Measurements from ENCODE around the gene GPR146. TPM values are rescaled to one million over a fixed set of nuclear protein-coding genes. Genes with fewer than 3 reads are reported as not detected.
"Not testable (repeated sequence)": the region's sequence is repeated elsewhere in the genome, so short reads cannot be mapped to it uniquely, and the experiment has no call there.

GPR146 gene
- total and polyA plus RNA-seq, 2 donors = 3.1 to 43.9 TPM

- DNase-seq (ENCODE audit: extremely low spot score) = no peak
- WGBS = 93% methylated on average over 31 of the region's 31 CpGs
- Histone ChIP-seq H3K36me3 (ENCODE audit: insufficient read depth) (no peaks in the 10 kb centered on the region), H3K4me3 (ENCODE audit: low read depth, low read length) (no peak overlapping the region), H3K4me1 (ENCODE audit: insufficient read depth) (no peaks in the 10 kb centered on the region), H3K27ac (ENCODE audit: low read depth) (no peak overlapping the region)
Measured at GRCh38 chr7:1025743-1026581, 18.4 kb upstream of the GPR146 start.

- Histone ChIP-seq H3K4me3 (ENCODE audit: low read depth, low read length) (no peak overlapping the region), H3K36me3 (ENCODE audit: insufficient read depth) (no peaks in the 10 kb centered on the region), H3K27ac (ENCODE audit: low read depth) (no peak overlapping the region), H3K4me1 (ENCODE audit: insufficient read depth) (no peaks in the 10 kb centered on the region)
- 90% methylated on average over 20 of the region's 20 CpGs for WGBS
- no peak for DNase-seq (ENCODE audit: extremely low spot score)
Measured at GRCh38 chr7:1026721-1027161, 17.6 kb upstream of the GPR146 start.

- H3K4me3 ChIP-seq (ENCODE audit: low read depth, low read length) = peak overlapping the region; percentile 65
- no peaks in the 10 kb centered on the region for H3K36me3 ChIP-seq (ENCODE audit: insufficient read depth)
- no peaks in the 10 kb centered on the region for H3K4me1 ChIP-seq (ENCODE audit: insufficient read depth)
- H3K27ac ChIP-seq (ENCODE audit: low read depth) = peak overlapping the region; percentile 82
- 13% methylated on average over 69 of the region's 69 CpGs for WGBS
- DNase-seq (ENCODE audit: extremely low spot score) = no peak
Measured at GRCh38 chr7:1027242-1028043, 16.9 kb upstream of the GPR146 start.

- peak; percentile 69 for DNase-seq (ENCODE audit: extremely low spot score)
- 0% methylated on average over 77 of the region's 77 CpGs for whole genome bisulfite sequencing
- peak overlapping the region; percentile 82 for H3K27ac ChIP-seq (ENCODE audit: low read depth)
- H3K4me1 ChIP-seq (ENCODE audit: insufficient read depth) = no peaks in the 10 kb centered on the region
- no peaks in the 10 kb centered on the region for H3K36me3 ChIP-seq (ENCODE audit: insufficient read depth)
- peak overlapping the region; percentile 65 for H3K4me3 ChIP-seq (ENCODE audit: low read depth, low read length)
Measured at GRCh38 chr7:1028044-1028770, 16.1 kb upstream of the GPR146 start.

- peak overlapping the region; percentile 80 for H3K27ac ChIP-seq (ENCODE audit: low read depth)
- no peaks in the 10 kb centered on the region for H3K36me3 ChIP-seq (ENCODE audit: insufficient read depth)
- 52% methylated on average over 18 of the region's 18 CpGs for WGBS
- DNase-seq (ENCODE audit: extremely low spot score) = peak; percentile 80
- H3K4me1 ChIP-seq (ENCODE audit: insufficient read depth) = no peaks in the 10 kb centered on the region
- H3K4me3 ChIP-seq (ENCODE audit: low read depth, low read length) = peak overlapping the region; percentile 65
Measured at GRCh38 chr7:1028775-1029636, 15.3 kb upstream of the GPR146 start.

- Histone ChIP-seq H3K4me1 (ENCODE audit: insufficient read depth) (no peaks in the 10 kb centered on the region), H3K4me3 (ENCODE audit: low read depth, low read length) (no peak overlapping the region), H3K36me3 (ENCODE audit: insufficient read depth) (no peaks in the 10 kb centered on the region), H3K27ac (ENCODE audit: low read depth) (no peak overlapping the region)
- no peak for DNase-seq (ENCODE audit: extremely low spot score)
- 92% methylated on average over 33 of the region's 33 CpGs for WGBS
Measured at GRCh38 chr7:1029637-1030443, 14.5 kb upstream of the GPR146 start.

GRCh38 chr7:1030444-1031070, 13.8 kb upstream of the GPR146 start:
- no peak overlapping the region for H3K27ac ChIP-seq (ENCODE audit: low read depth)
- no peak overlapping the region for H3K4me3 ChIP-seq (ENCODE audit: low read depth, low read length)
- DNase-seq (ENCODE audit: extremely low spot score) = no peak
- WGBS = 87% methylated on average over 12 of the region's 12 CpGs
- no peaks in the 10 kb centered on the region for H3K36me3 ChIP-seq (ENCODE audit: insufficient read depth)
- H3K4me1 ChIP-seq (ENCODE audit: insufficient read depth) = no peaks in the 10 kb centered on the region

- Histone ChIP-seq H3K4me1 (ENCODE audit: insufficient read depth) (no peaks in the 10 kb centered on the region), H3K27ac (ENCODE audit: low read depth) (no peak overlapping the region), H3K4me3 (ENCODE audit: low read depth, low read length) (no peak overlapping the region), H3K36me3 (ENCODE audit: insufficient read depth) (no peaks in the 10 kb centered on the region)
- WGBS = 94% methylated on average over 28 of the region's 33 CpGs
- DNase-seq (ENCODE audit: extremely low spot score) = no peak
Measured at GRCh38 chr7:1031716-1032455, 12.5 kb upstream of the GPR146 start.

GRCh38 chr7:1032536-1033181, 11.7 kb upstream of the GPR146 start:
- Histone ChIP-seq H3K36me3 (ENCODE audit: insufficient read depth) (no peaks in the 10 kb centered on the region), H3K27ac (ENCODE audit: low read depth) (no peak overlapping the region), H3K4me1 (ENCODE audit: insufficient read depth) (no peaks in the 10 kb centered on the region), H3K4me3 (ENCODE audit: low read depth, low read length) (no peak overlapping the region)
- DNase-seq (ENCODE audit: extremely low spot score) = no peak
- WGBS = 93% methylated on average over 25 of the region's 25 CpGs

GRCh38 chr7:1033546-1034145, 10.7 kb upstream of the GPR146 start:
- Histone ChIP-seq H3K36me3 (ENCODE audit: insufficient read depth) (no peaks in the 10 kb centered on the region), H3K4me1 (ENCODE audit: insufficient read depth) (no peaks in the 10 kb centered on the region), H3K27ac (ENCODE audit: low read depth) (no peak overlapping the region), H3K4me3 (ENCODE audit: low read depth, low read length) (no peak overlapping the region)
- no peak for DNase-seq (ENCODE audit: extremely low spot score)
- 89% methylated on average over 20 of the region's 20 CpGs for WGBS

- not testable (repeated sequence) for H3K4me1 ChIP-seq (ENCODE audit: insufficient read depth); H3K36me3 ChIP-seq (ENCODE audit: insufficient read depth); DNase-seq (ENCODE audit: extremely low spot score); H3K4me3 ChIP-seq (ENCODE audit: low read depth, low read length); H3K27ac ChIP-seq (ENCODE audit: low read depth)
- WGBS = 97% methylated on average over 1 of the region's 1 CpG
Measured at GRCh38 chr7:1034769-1035168, 9.6 kb upstream of the GPR146 start.

Data from urinary bladder (tissue), 4 donors.